Natural killer cell (primary cell): ENCODE data around the gene SLC35F3. TPM values are rescaled to one million over a fixed set of nuclear protein-coding genes. Genes with fewer than 3 reads are reported as not detected.

ENCODE experiments used
- ATAC-seq, 3 donors: fragments of 150-1000 bp in 2 of 3; fragments of 200-7000 bp in 1 of 3; cut with Tn5 transposase; 1 replicate in 1 of 3; 2 replicates in 2 of 3; pipeline ENCODE4 v1.10.0; 2021; ENCODE audit warnings: mild to moderate bottlenecking in 2 of 3, moderate library complexity in 2 of 3
- DNase-seq, 2 donors: peaks; one replicate each; pipeline versions ENCODE4 v3.0.0 to v3.0.0-alpha.2; 2013 to 2021; ENCODE audit warnings: mixed read lengths in 1 of 2
- H3K27ac ChIP-seq: one replicate; pipeline ENCODE4 v1.5.1; 2013; ENCODE audit warnings: mild to moderate bottlenecking, low read length
- H3K27me3 ChIP-seq: one replicate; pipeline ENCODE4 v1.6.1; 2013; ENCODE audit warnings: low read length; ENCODE audit not compliant: control insufficient read depth, insufficient read depth
- H3K36me3 ChIP-seq: one replicate; pipeline ENCODE4 v1.6.1; 2013; ENCODE audit warnings: low read length; ENCODE audit not compliant: control insufficient read depth, insufficient read depth
- H3K4me1 ChIP-seq: one replicate; pipeline ENCODE4 v1.6.1; 2013; ENCODE audit warnings: low read length; ENCODE audit not compliant: control insufficient read depth, insufficient read depth
- H3K4me3 ChIP-seq: one replicate; pipeline ENCODE4 v1.5.1; 2013; ENCODE audit warnings: low read length
- H3K9me3 ChIP-seq: one replicate; pipeline ENCODE4 v1.6.1; 2013; ENCODE audit warnings: low read length; ENCODE audit not compliant: control insufficient read depth, insufficient read depth
- H3K27ac Mint-ChIP-seq, 2 donors: one replicate each; pipeline ENCODE4 v1.8.0; 2022; ENCODE audit warnings: mild to moderate bottlenecking in 2 of 2, mixed read lengths in 2 of 2, moderate library complexity in 1 of 2
- H3K27me3 Mint-ChIP-seq, 2 donors: one replicate each; pipeline ENCODE4 v1.8.0; 2022; ENCODE audit warnings: low read depth in 2 of 2, mixed read lengths in 2 of 2
- H3K36me3 Mint-ChIP-seq: one replicate; pipeline ENCODE4 v1.8.0; 2022; ENCODE audit warnings: mixed read lengths
- H3K4me1 Mint-ChIP-seq, 2 donors: one replicate each; pipeline ENCODE4 v1.8.0; 2022; ENCODE audit warnings: mixed read lengths in 2 of 2
- H3K4me3 Mint-ChIP-seq: one replicate; pipeline ENCODE4 v1.8.0; 2022; ENCODE audit warnings: mild to moderate bottlenecking, moderate library complexity, mixed read lengths
- H3K9me3 Mint-ChIP-seq, 2 donors: one replicate each; pipeline ENCODE4 v1.8.0; 2022; ENCODE audit warnings: mixed read lengths in 2 of 2
- CTCF ChIP-seq: fragments of 200-600 bp; IDR thresholded peaks from one replicate; pipeline ENCODE4 v1.8.0; 2022; ENCODE audit warnings: antibody characterized with exemption
- WGBS: methylation state at CpG from one replicate; pipeline ENCODE4 v1.1.7; 2013; ENCODE audit warnings: missing lambda C conversion rate; ENCODE audit not compliant: insufficient coverage; 5-methylcytosine and 5-hydroxymethylcytosine counted together
- intact Hi-C: fragments of 100-400 bp; cut with micrococcal nuclease; formaldehyde crosslinking; loops from one replicate; pipeline ENCODE4 v1.14.2; 2022
- total RNA-seq, 4 donors: library from RNA; stranded (reverse); fragments of 120-200 nt in 1 of 4; gene quantifications; one replicate each; pipeline versions ENCODE4 v1.2.3 to v1.2.4, GENCODE V29; 2013 to 2022

Gene SLC35F3
- not detected for total RNA-seq
- total RNA-seq (2013) = 0.07 TPM

DNA sequence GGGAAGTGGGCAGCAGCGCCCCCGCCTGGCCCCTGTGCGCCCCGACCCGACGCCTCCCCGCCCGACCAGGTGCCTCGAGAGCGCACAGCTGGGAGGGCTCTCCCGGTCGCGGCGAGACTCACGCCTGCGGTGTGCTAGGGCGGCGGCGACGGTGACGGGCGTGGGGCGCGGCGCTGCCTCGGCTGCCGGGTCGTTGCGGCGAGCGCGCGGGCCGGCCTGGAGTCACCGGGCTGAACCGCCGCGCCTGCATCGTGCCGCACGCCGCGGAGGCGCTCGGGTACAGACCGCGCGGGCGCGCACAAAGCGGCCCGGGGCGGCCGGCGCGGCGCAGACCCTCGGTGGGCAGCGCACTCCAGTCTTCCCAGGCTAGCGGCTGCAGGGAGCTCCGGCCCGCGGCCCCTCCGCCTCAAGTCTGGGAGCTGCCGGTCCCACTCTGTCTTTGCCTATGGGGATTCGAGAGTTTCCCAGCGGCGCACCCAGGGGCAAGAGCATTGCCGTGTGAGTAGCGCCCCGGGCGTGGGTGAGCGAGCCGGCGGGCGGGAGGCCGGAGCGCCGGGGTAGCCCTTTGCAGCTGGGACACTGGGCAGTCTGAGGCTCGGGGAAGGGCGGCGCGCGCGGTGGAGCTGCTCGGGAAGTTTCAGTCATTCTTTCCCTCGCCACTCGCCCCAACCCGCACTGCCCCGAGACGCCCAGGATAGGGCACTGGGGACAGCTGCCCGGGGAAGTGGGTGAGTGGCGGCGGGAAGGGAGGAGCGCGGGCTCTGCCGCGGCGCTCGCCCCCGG, at the start of gene SLC35F3:
Gene SLC35F3 (plus strand): TSS at position 44 of the 783 bp plus-strand sequence.
- DNase-seq (no peak), ATAC-seq (no peak)
- Mint-ChIP-seq H3K9me3 (peaks cover 5 to 7% of the 10 kb centered on the region in 2 donors), H3K27ac (no peak within 1 kb of the TSS), H3K4me3 (no peak within 1 kb of the TSS), H3K4me1 (peaks cover 0 to 5% of the 10 kb centered on the region in 2 donors), H3K27me3 (peaks cover 29 to 61% of the 10 kb centered on the region in 2 donors), H3K36me3 (peaks cover 8% of the 10 kb centered on the region)
- Histone ChIP-seq H3K36me3 (no peaks in the 10 kb centered on the region), H3K4me1 (no peaks in the 10 kb centered on the region), H3K27ac (no peak within 1 kb of the TSS), H3K27me3 (peaks cover 17% of the 10 kb centered on the region), H3K4me3 (no peak within 1 kb of the TSS), H3K9me3 (no peaks in the 10 kb centered on the region)
- no peak for TF ChIP-seq CTCF
- intact Hi-C loops = no loop called here
- WGBS = 4% methylated on average over 101 of the region's 101 CpGs

GRCh38 chr1:233859446-233859845, 45.0 kb upstream of the SLC35F3 start:
- ATAC-seq = no peak
- no peaks in the 10 kb centered on the region for H3K27me3 ChIP-seq
- Mint-ChIP-seq H3K9me3 (peaks cover 3 to 6% of the 10 kb centered on the region in 2 donors), H3K4me3 (no peak overlapping the region), H3K27me3 (no peaks in the 10 kb centered on the region), H3K4me1 (no peaks in the 10 kb centered on the region), H3K36me3 (no peaks in the 10 kb centered on the region), H3K27ac (no peak overlapping the region)
- DNase-seq = no peak
- WGBS = 88% methylated on average over 2 of the region's 4 CpGs
- H3K4me3 ChIP-seq = no peak overlapping the region
- no peaks in the 10 kb centered on the region for H3K36me3 ChIP-seq
- H3K4me1 ChIP-seq = no peaks in the 10 kb centered on the region
- H3K9me3 ChIP-seq = no peaks in the 10 kb centered on the region
- TF ChIP-seq CTCF = no peak
- intact Hi-C loops = no loop called here
- no peak overlapping the region for H3K27ac ChIP-seq

DNA sequence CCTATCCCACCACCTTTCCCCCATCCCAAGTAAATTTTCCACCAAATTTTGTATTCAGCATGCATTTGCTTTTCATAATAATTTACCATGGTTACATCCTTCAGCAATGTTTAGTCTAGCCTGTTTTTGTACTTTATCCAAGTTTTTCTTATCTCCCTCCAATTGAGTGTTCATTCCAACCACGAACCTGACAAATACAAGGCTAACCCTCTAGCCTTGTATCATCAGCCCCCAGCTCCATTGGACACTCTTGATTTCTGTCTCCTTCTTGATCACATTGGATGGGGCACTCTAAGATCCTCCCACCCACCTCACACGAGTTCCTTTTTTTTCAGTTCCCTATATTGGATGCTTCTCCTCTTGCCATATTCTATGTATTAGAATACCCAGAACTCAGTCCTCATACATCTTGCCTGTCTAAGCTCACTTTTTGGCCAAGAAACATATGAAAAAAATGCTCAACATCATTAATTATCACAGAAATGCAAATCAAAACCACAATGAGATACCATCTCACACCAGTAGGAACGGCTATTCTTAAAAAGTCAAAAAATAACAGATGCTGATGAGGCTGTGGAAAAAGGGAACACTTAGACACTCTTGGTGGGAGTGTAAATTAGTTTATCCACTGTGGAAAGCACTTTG, 40.5 kb upstream of the SLC35F3 start:
- TF ChIP-seq CTCF = no peak
- intact Hi-C loops = no loop called here
- no peaks in the 10 kb centered on the region for H3K36me3 Mint-ChIP-seq
- peaks cover 0 to 2% of the 10 kb centered on the region in 2 donors for H3K27me3 Mint-ChIP-seq
- H3K27ac ChIP-seq = no peak overlapping the region
- H3K36me3 ChIP-seq = no peaks in the 10 kb centered on the region
- no peak for ATAC-seq
- WGBS = 65% methylated on average over 3 of the region's 3 CpGs
- H3K4me3 Mint-ChIP-seq = no peak overlapping the region
- H3K4me1 ChIP-seq = no peaks in the 10 kb centered on the region
- no peaks in the 10 kb centered on the region for H3K27me3 ChIP-seq
- H3K9me3 ChIP-seq = no peaks in the 10 kb centered on the region
- no peaks in the 10 kb centered on the region for H3K4me1 Mint-ChIP-seq
- no peak overlapping the region for H3K4me3 ChIP-seq
- H3K27ac Mint-ChIP-seq = no peak overlapping the region
- DNase-seq = no peak
- peaks cover 11 to 19% of the 10 kb centered on the region in 2 donors for H3K9me3 Mint-ChIP-seq
